Measurements from ENCODE around the gene SLFN14.

SLFN14 gene

DNA sequence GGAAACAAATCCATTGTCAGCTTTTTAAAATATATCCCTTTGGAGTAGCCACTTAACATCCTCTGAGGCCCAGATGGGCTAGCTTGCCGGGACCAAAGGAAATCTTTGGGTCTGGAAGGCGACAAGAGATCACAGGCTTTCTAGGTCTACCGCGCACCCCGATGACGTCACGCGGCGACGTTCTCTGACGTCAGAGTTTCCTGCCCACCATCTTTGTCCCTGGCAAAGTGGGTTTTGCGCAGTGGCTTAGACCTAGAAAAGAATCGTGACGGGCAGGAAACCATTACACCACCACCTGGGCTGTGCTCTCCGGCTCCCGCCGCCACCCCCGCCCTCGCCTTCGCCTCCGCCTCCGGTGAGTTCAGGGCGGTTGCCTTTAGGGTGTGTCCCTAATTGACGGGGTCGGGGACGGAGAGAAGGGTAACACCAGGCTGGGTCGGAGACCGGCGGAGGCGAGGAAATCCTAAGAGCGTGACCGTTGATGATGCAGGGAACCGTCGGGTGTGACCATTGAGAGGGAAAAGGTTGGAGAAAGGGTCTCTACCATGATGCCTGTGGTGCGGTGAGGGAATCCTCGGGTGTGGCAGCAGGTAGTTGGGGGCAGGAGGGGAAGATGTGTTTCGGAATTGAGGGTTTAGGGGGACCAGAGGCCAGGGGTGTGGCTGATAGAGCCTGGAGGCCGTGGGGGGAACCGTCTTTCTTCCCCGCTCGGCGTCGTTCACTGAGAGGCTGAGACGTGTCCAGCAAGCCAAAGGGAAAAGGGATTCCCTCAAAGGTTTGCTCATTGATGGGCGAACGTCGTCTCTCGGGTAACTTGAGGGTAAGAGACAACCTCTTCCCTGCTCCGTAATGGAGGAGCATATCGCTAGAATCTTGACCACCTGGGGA is 26.7 kb upstream of the SLFN14 start, which contains the start of gene AP2B1 (continued):
- TF ChIP-seq, protein P1, sequence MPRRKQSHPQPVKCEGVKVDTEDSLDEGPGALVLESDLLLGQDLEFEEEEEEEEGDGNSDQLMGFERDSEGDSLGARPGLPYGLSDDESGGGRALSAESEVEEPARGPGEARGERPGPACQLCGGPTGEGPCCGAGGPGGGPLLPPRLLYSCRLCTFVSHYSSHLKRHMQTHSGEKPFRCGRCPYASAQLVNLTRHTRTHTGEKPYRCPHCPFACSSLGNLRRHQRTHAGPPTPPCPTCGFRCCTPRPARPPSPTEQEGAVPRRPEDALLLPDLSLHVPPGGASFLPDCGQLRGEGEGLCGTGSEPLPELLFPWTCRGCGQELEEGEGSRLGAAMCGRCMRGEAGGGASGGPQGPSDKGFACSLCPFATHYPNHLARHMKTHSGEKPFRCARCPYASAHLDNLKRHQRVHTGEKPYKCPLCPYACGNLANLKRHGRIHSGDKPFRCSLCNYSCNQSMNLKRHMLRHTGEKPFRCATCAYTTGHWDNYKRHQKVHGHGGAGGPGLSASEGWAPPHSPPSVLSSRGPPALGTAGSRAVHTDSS (tag by site-specific recombination; IDR thresholded peaks at IDR 0.05) = no peak
- TF ChIP-seq BCL11B (tag by site-specific recombination; IDR thresholded peaks at IDR 0.05; ENCODE audit: low read depth) (peak; percentile 66), GLIS2 (tag by site-specific recombination; IDR thresholded peaks at IDR 0.05) (peak; percentile 61), ZFP3 (tag by site-specific recombination; IDR thresholded peaks at IDR 0.05; ENCODE audit: low read depth) (no peak), ZNF701 (tag by site-specific recombination; IDR thresholded peaks at IDR 0.05) (no peak), ZNF529 (tag by site-specific recombination; IDR thresholded peaks at IDR 0.05; ENCODE audit: insufficient replicate concordance) (no peak), ZSCAN30 (tag by site-specific recombination; IDR thresholded peaks at IDR 0.05) (peak; percentile 57; the same call in 1 of the 2 replicates), ZNF544 (tag by site-specific recombination; IDR thresholded peaks at IDR 0.05) (no peak), ZBTB26 (tag by site-specific recombination; optimal IDR thresholded peaks at IDR 0.05) (peak; percentile 73), ZFHX2 (tag by site-specific recombination; conservative IDR thresholded peaks at IDR 0.05) (peak; percentile 97), ZNF202 (tag by site-specific recombination; IDR thresholded peaks at IDR 0.05; ENCODE audit: borderline replicate concordance) (no peak), TRIM28 (IDR thresholded peaks at IDR 0.05; ENCODE audit: borderline replicate concordance, low read length) (peak; percentile 85; the same call in 1 of the 2 replicates), ZSCAN16 (tag by site-specific recombination; IDR thresholded peaks at IDR 0.05) (no peak), ZNF777 (tag by site-specific recombination; IDR thresholded peaks at IDR 0.05; ENCODE audit: borderline replicate concordance) (peak; percentile 97), CTCF (tag by site-specific recombination; IDR thresholded peaks at IDR 0.05) (peak; percentile 42; the same call in 1 of the 2 replicates), EGR2 (tag by site-specific recombination; IDR thresholded peaks at IDR 0.05; ENCODE audit: low read depth) (peak; percentile 97), ZNF610 (tag by site-specific recombination; IDR thresholded peaks at IDR 0.05; ENCODE audit: borderline replicate concordance) (peak; percentile 51; the same call in 1 of the 2 replicates), ZNF311 (tag by site-specific recombination; IDR thresholded peaks at IDR 0.05; ENCODE audit: borderline replicate concordance) (no peak), ZNF510 (tag by site-specific recombination; IDR thresholded peaks at IDR 0.05; ENCODE audit: insufficient replicate concordance) (no peak), ATF2 (tag by site-specific recombination; IDR thresholded peaks at IDR 0.05; ENCODE audit: low read depth) (peak; percentile 100), ZNF473 (tag by site-specific recombination; IDR thresholded peaks at IDR 0.05) (no peak), HOXC10 (CRISPR knock-in tag; IDR thresholded peaks at IDR 0.05) (0 out of 2 replicates have a peak, but pooled peaks have one; percentile 76), KLF1 (tag by site-specific recombination; IDR thresholded peaks at IDR 0.05) (peak; percentile 98), ZFP37 (tag by site-specific recombination; IDR thresholded peaks at IDR 0.05) (peak; percentile 92)
- TF ChIP-seq, protein P2, sequence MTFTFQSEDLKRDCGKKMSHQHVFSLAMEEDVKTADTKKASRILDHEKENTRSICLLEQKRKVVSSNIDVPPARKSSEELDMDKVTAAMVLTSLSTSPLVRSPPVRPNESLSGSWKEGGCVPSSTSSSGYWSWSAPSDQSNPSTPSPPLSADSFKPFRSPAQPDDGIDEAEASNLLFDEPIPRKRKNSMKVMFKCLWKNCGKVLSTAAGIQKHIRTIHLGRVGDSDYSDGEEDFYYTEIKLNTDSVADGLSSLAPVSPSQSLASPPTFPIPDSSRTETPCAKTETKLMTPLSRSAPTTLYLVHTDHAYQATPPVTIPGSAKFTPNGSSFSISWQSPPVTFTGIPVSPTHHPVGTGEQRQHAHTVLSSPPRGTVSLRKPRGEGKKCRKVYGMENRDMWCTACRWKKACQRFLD (tag by site-specific recombination; IDR thresholded peaks at IDR 0.05) = no peak
- TF ChIP-seq, protein P3, sequence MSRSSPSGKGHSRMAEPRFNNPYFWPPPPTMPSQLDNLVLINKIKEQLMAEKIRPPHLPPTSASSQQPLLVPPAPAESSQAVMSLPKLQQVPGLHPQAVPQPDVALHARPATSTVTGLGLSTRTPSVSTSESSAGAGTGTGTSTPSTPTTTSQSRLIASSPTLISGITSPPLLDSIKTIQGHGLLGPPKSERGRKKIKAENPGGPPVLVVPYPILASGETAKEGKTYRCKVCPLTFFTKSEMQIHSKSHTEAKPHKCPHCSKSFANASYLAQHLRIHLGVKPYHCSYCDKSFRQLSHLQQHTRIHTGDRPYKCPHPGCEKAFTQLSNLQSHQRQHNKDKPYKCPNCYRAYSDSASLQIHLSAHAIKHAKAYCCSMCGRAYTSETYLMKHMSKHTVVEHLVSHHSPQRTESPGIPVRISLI (tag by site-specific recombination; IDR thresholded peaks at IDR 0.05) = peak; percentile 37; the same call in 1 of the 2 replicates
- TF ChIP-seq, protein P4, sequence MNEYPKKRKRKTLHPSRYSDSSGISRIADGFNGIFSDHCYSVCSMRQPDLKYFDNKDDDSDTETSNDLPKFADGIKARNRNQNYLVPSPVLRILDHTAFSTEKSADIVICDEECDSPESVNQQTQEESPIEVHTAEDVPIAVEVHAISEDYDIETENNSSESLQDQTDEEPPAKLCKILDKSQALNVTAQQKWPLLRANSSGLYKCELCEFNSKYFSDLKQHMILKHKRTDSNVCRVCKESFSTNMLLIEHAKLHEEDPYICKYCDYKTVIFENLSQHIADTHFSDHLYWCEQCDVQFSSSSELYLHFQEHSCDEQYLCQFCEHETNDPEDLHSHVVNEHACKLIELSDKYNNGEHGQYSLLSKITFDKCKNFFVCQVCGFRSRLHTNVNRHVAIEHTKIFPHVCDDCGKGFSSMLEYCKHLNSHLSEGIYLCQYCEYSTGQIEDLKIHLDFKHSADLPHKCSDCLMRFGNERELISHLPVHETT (tag by site-specific recombination; IDR thresholded peaks at IDR 0.05) = peak; percentile 97
- TF ChIP-seq, protein P5, sequence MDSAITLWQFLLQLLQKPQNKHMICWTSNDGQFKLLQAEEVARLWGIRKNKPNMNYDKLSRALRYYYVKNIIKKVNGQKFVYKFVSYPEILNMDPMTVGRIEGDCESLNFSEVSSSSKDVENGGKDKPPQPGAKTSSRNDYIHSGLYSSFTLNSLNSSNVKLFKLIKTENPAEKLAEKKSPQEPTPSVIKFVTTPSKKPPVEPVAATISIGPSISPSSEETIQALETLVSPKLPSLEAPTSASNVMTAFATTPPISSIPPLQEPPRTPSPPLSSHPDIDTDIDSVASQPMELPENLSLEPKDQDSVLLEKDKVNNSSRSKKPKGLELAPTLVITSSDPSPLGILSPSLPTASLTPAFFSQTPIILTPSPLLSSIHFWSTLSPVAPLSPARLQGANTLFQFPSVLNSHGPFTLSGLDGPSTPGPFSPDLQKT (IDR thresholded peaks at IDR 0.05; ENCODE audit: borderline replicate concordance, low read depth, low read length) = no peak; the same call in 1 of the 2 replicates
